GM18508 (cell line): ENCODE results near the gene ARHGAP10.

Experiments used
- ATAC-seq: cut with Tn5 transposase; IDR thresholded peaks from one replicate; pipeline ENCODE4 v1.9.1; 2021; ENCODE audit warnings: moderate number of reproducible peaks; ENCODE audit not compliant: insufficient read depth, unreplicated experiment

Gene ARHGAP10

GRCh38 chr4:148007314-148007760 is 275.4 kb downstream of the ARHGAP10 start:
- ATAC-seq: peak; percentile 19

GRCh38 chr4:148007792-148008191 is 275.9 kb downstream of the ARHGAP10 start:
- ATAC-seq: peak; percentile 49

- no peak for ATAC-seq
Measured at GRCh38 chr4:148015058-148015457, 283.2 kb downstream of the ARHGAP10 start.

- ATAC-seq: no peak
Measured at GRCh38 chr4:148015468-148015867, 283.6 kb downstream of the ARHGAP10 start.

- ATAC-seq: no peak
Measured at GRCh38 chr4:148016063-148016637, 284.3 kb downstream of the ARHGAP10 start.

- no peak for ATAC-seq
Measured at GRCh38 chr4:148017801-148018200, 285.9 kb downstream of the ARHGAP10 start.

- ATAC-seq: no peak
Measured at GRCh38 chr4:148021686-148022085, 289.8 kb downstream of the ARHGAP10 start.

GRCh38 chr4:148022975-148023374 is 291.1 kb downstream of the ARHGAP10 start:
- ATAC-seq: no peak

- no peak for ATAC-seq
Measured at GRCh38 chr4:148023512-148024181, 291.8 kb downstream of the ARHGAP10 start.

- ATAC-seq: no peak
Measured at GRCh38 chr4:148025981-148026380, 294.1 kb downstream of the ARHGAP10 start.

- ATAC-seq: no peak
Measured at GRCh38 chr4:148027201-148027600, 295.3 kb downstream of the ARHGAP10 start.

- no peak for ATAC-seq
Measured at GRCh38 chr4:148029781-148030180, 297.9 kb downstream of the ARHGAP10 start.

- ATAC-seq: no peak
Measured at GRCh38 chr4:148030193-148030873, 298.4 kb downstream of the ARHGAP10 start.

GRCh38 chr4:148034813-148035212 is 302.9 kb downstream of the ARHGAP10 start:
- ATAC-seq: no peak

- no peak for ATAC-seq
Measured at GRCh38 chr4:148041606-148042329, 309.9 kb downstream of the ARHGAP10 start.

GRCh38 chr4:148044089-148044911 is 312.4 kb downstream of the ARHGAP10 start:
- ATAC-seq: no peak

GRCh38 chr4:148044912-148045352 is 313.0 kb downstream of the ARHGAP10 start:
- peak; percentile 99 for ATAC-seq

- ATAC-seq: no peak
Measured at GRCh38 chr4:148048598-148048997, 316.7 kb downstream of the ARHGAP10 start.

- no peak for ATAC-seq
Measured at GRCh38 chr4:148051403-148051802, 319.5 kb downstream of the ARHGAP10 start.

GRCh38 chr4:148052448-148052847 is 320.6 kb downstream of the ARHGAP10 start:
- ATAC-seq: no peak
